ENCODE data around the gene CDC42EP5.

- TF ChIP-seq CTCF (IDR thresholded peaks at IDR 0.05) (no peak), POLR2AphosphoS5 (IDR thresholded peaks at IDR 0.05) (no peak), POLR2A (IDR thresholded peaks at IDR 0.05) (no peak)
Measured at GRCh38 chr19:54451997-54452396, 21.1 kb downstream of the CDC42EP5 start.
